PC-9 (cell line): ENCODE data around the gene SH3GL3.

Source experiments
- CTCF ChIP-seq: fragments of 200-600 bp; sonication (generic); conservative IDR thresholded peaks from 2 replicates; pipeline ENCODE4 v1.6.1; 2017; ENCODE audit warnings: mixed run types, antibody characterized with exemption, mild to moderate bottlenecking, moderate library complexity
- EZH2 ChIP-seq: fragments of 200-600 bp; sonication (generic); IDR thresholded peaks from 2 replicates; pipeline ENCODE4 v1.8.0; 2017; ENCODE audit warnings: antibody characterized with exemption, low read depth

DNA sequence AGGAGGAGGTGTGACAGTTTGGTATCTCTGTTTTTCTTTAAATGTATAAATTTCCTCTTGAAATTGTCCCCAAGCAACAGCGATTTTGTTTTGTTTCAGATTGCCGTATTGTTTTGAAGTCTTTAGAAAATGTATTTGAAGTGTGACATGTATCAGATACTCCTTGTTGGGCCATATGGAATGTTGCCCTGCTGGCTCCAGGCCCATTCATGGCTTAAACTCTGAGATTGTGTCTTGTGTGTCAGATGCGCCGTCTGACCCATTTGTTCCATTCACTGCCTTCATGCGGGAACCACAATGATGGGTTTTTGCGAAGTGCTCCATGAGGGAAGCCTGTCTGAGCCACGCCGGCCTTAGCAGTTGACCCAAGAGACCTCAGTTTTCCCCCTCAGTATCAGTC lies 131.6 kb downstream of the SH3GL3 start:
- TF ChIP-seq CTCF, result no peak
- no peak for TF ChIP-seq EZH2
